ENCODE results near the gene KIRREL3.

- TF ChIP-seq CTCF (IDR thresholded peaks at IDR 0.05): no peak
- no peak for TF ChIP-seq POLR2A (IDR thresholded peaks at IDR 0.05)
Measured at GRCh38 chr11:126438272-126438671, 562.3 kb downstream of the KIRREL3 start.

Data from esophagus squamous epithelium (tissue), 4 donors.